IMR-90 (cell line): ENCODE measurements around the gene H3-3A. TPM values are rescaled to one million over a fixed set of nuclear protein-coding genes. Genes with fewer than 3 reads are reported as not detected.

Experiments
- ATAC-seq: fragments of 200-7000 bp; cut with Tn5 transposase; 2 replicates; pipeline ENCODE4 v1.9.1; 2020; ENCODE audit warnings: low read depth, mild to moderate bottlenecking, moderate library complexity
- BruUV-seq: library from RNA; stranded (reverse); fragments of 400-500 nt; replicated peaks from 2 replicates; lab custom pipeline; 2021; lab: Mats Ljungman, UMichigan
- CTCF ChIA-PET: fragments of 300-600 bp; formaldehyde crosslinking; extraction: SDS; loops from one replicate; lab custom pipeline; 2021; ENCODE audit warnings: antibody characterized with exemption; lab: Yijun Ruan, JAX
- POLR2A ChIA-PET: fragments of 300-600 bp; sonication (Branson Sonifier 250); formaldehyde crosslinking; loops from one replicate; lab custom pipeline; 2022; ENCODE audit warnings: antibody characterized with exemption; ENCODE audit not compliant: unreplicated experiment; lab: Charles Lee
- DNase-seq: peaks from one replicate; pipeline ENCODE4 v3.0.0; 2013
- H2AFZ ChIP-seq: replicated peaks from 2 replicates; pipeline ENCODE3; 2013; ENCODE audit warnings: low read length, mild to moderate bottlenecking; ENCODE audit not compliant: poor library complexity
- H2AK5ac ChIP-seq: 2 replicates; pipeline ENCODE4 v1.6.1; 2013; ENCODE audit warnings: low read depth, low read length, inconsistent platforms
- H2AK9ac ChIP-seq: replicated peaks from 2 replicates; pipeline ENCODE3; 2013; ENCODE audit warnings: mild to moderate bottlenecking, low read depth, low read length, moderate library complexity; ENCODE audit not compliant: poor library complexity
- H2BK120ac ChIP-seq: 2 replicates; pipeline ENCODE4 v1.6.1; 2013; ENCODE audit warnings: low read depth, low read length, inconsistent platforms
- H2BK15ac ChIP-seq: 3 replicates; pipeline ENCODE4 v1.6.1; 2013; ENCODE audit warnings: low read depth, low read length, inconsistent platforms
- H2BK20ac ChIP-seq: 2 replicates; pipeline ENCODE4 v1.6.1; 2013; ENCODE audit warnings: low read depth, mild to moderate bottlenecking, inconsistent platforms, low read length, moderate library complexity
- H2BK5ac ChIP-seq: 2 replicates; pipeline ENCODE4 v1.6.1; 2013; ENCODE audit warnings: mild to moderate bottlenecking, low read depth, low read length, inconsistent platforms; ENCODE audit not compliant: poor library complexity, severe bottlenecking
- H3K14ac ChIP-seq: replicated peaks from 2 replicates; pipeline ENCODE4 v1.6.1; 2013; ENCODE audit warnings: low read depth, low read length, inconsistent platforms
- H3K18ac ChIP-seq: 2 replicates; pipeline ENCODE4 v1.6.1; 2013; ENCODE audit warnings: low read depth, low read length, control low read depth
- H3K23ac ChIP-seq: 2 replicates; pipeline ENCODE4 v1.6.1; 2013; ENCODE audit warnings: low read depth, low read length, inconsistent platforms
- H3K27ac ChIP-seq: 2 replicates; pipeline ENCODE4 v1.5.1; 2013; ENCODE audit warnings: mild to moderate bottlenecking, control low read depth, low read length; ENCODE audit not compliant: insufficient read depth
- H3K27me3 ChIP-seq: 2 replicates; pipeline ENCODE4 v1.6.1; 2013; ENCODE audit warnings: low read length; ENCODE audit not compliant: control insufficient read depth, insufficient read depth
- H3K36me3 ChIP-seq: 2 replicates; pipeline ENCODE4 v1.6.1; 2013; ENCODE audit warnings: low read length, mixed read lengths; ENCODE audit not compliant: control insufficient read depth, insufficient read depth
- H3K4ac ChIP-seq: 2 replicates; pipeline ENCODE4 v1.6.1; 2013; ENCODE audit warnings: low read depth, low read length, inconsistent platforms
- H3K4me1 ChIP-seq: 2 replicates; pipeline ENCODE4 v1.6.1; 2013; ENCODE audit warnings: low read length, mixed read lengths; ENCODE audit not compliant: control insufficient read depth, insufficient read depth
- H3K4me2 ChIP-seq: 2 replicates; pipeline ENCODE4 v1.6.1; 2013; ENCODE audit warnings: low read depth, mild to moderate bottlenecking, control low read depth, low read length, moderate library complexity
- H3K4me3 ChIP-seq: 2 replicates; pipeline ENCODE4 v1.5.1; 2013; ENCODE audit warnings: low read depth, mild to moderate bottlenecking, control low read depth, low read length, moderate library complexity; ENCODE audit not compliant: insufficient read depth
- H3K56ac ChIP-seq: 2 replicates; pipeline ENCODE4 v1.6.1; 2013; ENCODE audit warnings: low read length, inconsistent platforms; ENCODE audit not compliant: insufficient read depth; ENCODE audit errors: extremely low read depth
- H3K79me1 ChIP-seq, 2 experiments: 2 replicates each; pipeline ENCODE4 v1.6.1; 2013; ENCODE audit warnings: low read length in 2 of 2, inconsistent platforms in 1 of 2, low read depth in 1 of 2
- H3K9ac ChIP-seq: 2 replicates; pipeline ENCODE4 v1.6.1; 2013; ENCODE audit warnings: low read depth, low read length, control low read depth
- H3K9me1 ChIP-seq: 2 replicates; pipeline ENCODE4 v1.6.1; 2013; ENCODE audit warnings: low read length, inconsistent platforms; ENCODE audit not compliant: insufficient read depth
- H3K9me3 ChIP-seq: 2 replicates; pipeline ENCODE4 v1.6.1; 2013; ENCODE audit warnings: low read length; ENCODE audit not compliant: control insufficient read depth, insufficient read depth
- H4K20me1 ChIP-seq: 2 replicates; pipeline ENCODE4 v1.6.1; 2013; ENCODE audit warnings: low read length, inconsistent platforms; ENCODE audit not compliant: insufficient read depth
- H4K5ac ChIP-seq: 2 replicates; pipeline ENCODE4 v1.6.1; 2013; ENCODE audit warnings: mild to moderate bottlenecking, low read depth, low read length, control low read depth
- H4K8ac ChIP-seq, 2 experiments: 2 replicates each; pipeline ENCODE4 v1.6.1; 2013; ENCODE audit warnings: low read depth in 2 of 2, low read length in 2 of 2, control low read depth in 1 of 2, inconsistent platforms in 1 of 2
- H4K91ac ChIP-seq: 2 replicates; pipeline ENCODE4 v1.6.1; 2013; ENCODE audit warnings: low read depth, low read length, inconsistent platforms; ENCODE audit not compliant: insufficient read depth
- CEBPB ChIP-seq: IDR thresholded peaks from 2 replicates; pipeline ENCODE4 v1.6.1; 2012; ENCODE audit warnings: low read depth, low read length, improper control_type of control experiment
- CHD1 ChIP-seq: IDR thresholded peaks from 2 replicates; pipeline ENCODE4 v1.6.1; 2012; ENCODE audit warnings: low read depth, low read length, improper control_type of control experiment
- ELK1 ChIP-seq: fragments of 150-350 bp; IDR thresholded peaks from 2 replicates; pipeline ENCODE4 v1.6.1; 2016; ENCODE audit warnings: low read depth, mild to moderate bottlenecking, low read length, moderate library complexity, borderline replicate concordance
- RFX5 ChIP-seq: IDR thresholded peaks from 2 replicates; pipeline ENCODE4 v1.8.0; 2012; ENCODE audit warnings: low read depth, mild to moderate bottlenecking, low read length, moderate library complexity
- USF2 ChIP-seq: fragments of 150-350 bp; IDR thresholded peaks from 2 replicates; pipeline ENCODE4 v1.6.1; 2017; ENCODE audit warnings: mild to moderate bottlenecking, antibody characterized with exemption, low read length, low read depth
- WGBS, 2 experiments: methylation state at CpG; one replicate each; pipeline versions ENCODE4 v1.1.5 to v1.1.7; 2013; ENCODE audit warnings: missing lambda C conversion rate in 2 of 2; ENCODE audit not compliant: insufficient read length in 1 of 2; ENCODE audit errors: extremely low coverage in 2 of 2; 5-methylcytosine and 5-hydroxymethylcytosine counted together
- dilution Hi-C: fragments of 300-500 bp; cut with HindIII; formaldehyde crosslinking; loops from one replicate; pipeline ENCODE4 v1.14.3; 2018; ENCODE audit warnings: low sequenced_read_pairs; ENCODE audit not compliant: unreplicated experiment
- in situ Hi-C: fragments of 300-500 bp; cut with MboI; formaldehyde crosslinking; loops from 3 replicates; pipeline ENCODE4 v1.14.3; 2019; ENCODE audit warnings: low sequenced_read_pairs, inconsistent platforms, mixed read lengths
- intact Hi-C: fragments of 100-400 bp; cut with micrococcal nuclease; formaldehyde crosslinking; loops from 2 replicates; pipeline ENCODE4 v1.10.0; 2022
- polyA plus RNA-seq, 3 experiments: library from polyadenylated mRNA; depleted of rRNA; stranded (reverse); fragments of >200 nt; gene quantifications; 2 replicates each; pipeline ENCODE4 v1.2.3, GENCODE V29; 2012; ENCODE audit warnings: low replicate concordance in 1 of 3
- total RNA-seq: library from RNA; depleted of rRNA; stranded (reverse); fragments of >200 nt; gene quantifications from 2 replicates; pipeline ENCODE4 v1.2.3, GENCODE V29; 2012

H3-3A gene
- total and polyA plus RNA-seq, 2 of the 4 experiments (the other 2 are of a cell fraction) = 188 to 256 TPM

- no peak overlapping the region for H2BK5ac ChIP-seq
- BruUV-seq = no TSS peak
- intact Hi-C loops (loop anchor here (5.0 kb wide), 1 partner anchor 138 kb away; no protein-coding TSS in a partner anchor), in situ Hi-C loops (loop anchor here (5.0 kb wide), 1 partner anchor 52 kb away; no protein-coding TSS in a partner anchor), dilution Hi-C loops (no loop called here)
- H4K8ac ChIP-seq = no peak overlapping the region
- no peak overlapping the region for H2BK120ac ChIP-seq
- no peak overlapping the region for H3K14ac ChIP-seq
- H2BK20ac ChIP-seq = no peak overlapping the region
- DNase-seq (no peak), ATAC-seq (no peak)
- no peak overlapping the region for H2AK9ac ChIP-seq
- no peak overlapping the region for H4K91ac ChIP-seq
- H3K4me1 ChIP-seq = no peaks in the 10 kb centered on the region; the same call in 1 of the 2 replicates
- H2AK5ac ChIP-seq = no peak overlapping the region
- peaks cover 0 to 9% of the 10 kb centered on the region in 2 experiments; a peak in 3 of 4 replicates for H3K79me1 ChIP-seq
- H3K27me3 ChIP-seq = no peaks in the 10 kb centered on the region
- H3K56ac ChIP-seq = no peak overlapping the region
- H3K27ac ChIP-seq = no peak overlapping the region
- H4K5ac ChIP-seq = no peak overlapping the region
- 0 out of 2 replicates have a peak, but pooled peaks cover 4% of the 10 kb centered on the region for H3K9me1 ChIP-seq
- no peak overlapping the region for H3K9ac ChIP-seq
- no peaks in the 10 kb centered on the region for H3K36me3 ChIP-seq
- no peak overlapping the region for H3K23ac ChIP-seq
- H3K9me3 ChIP-seq = no peaks in the 10 kb centered on the region
- no CpG with 5 or more reads among the region's 1 CpG for WGBS, 2 experiments
- H2AFZ ChIP-seq = no peak overlapping the region
- ChIA-PET POLR2A (no interaction called here), CTCF (no interaction called here)
- H3K4me3 ChIP-seq = no peak overlapping the region
- H3K4ac ChIP-seq = no peak overlapping the region
- no peak overlapping the region for H2BK15ac ChIP-seq
- no peak for TF ChIP-seq CEBPB
- no peak for TF ChIP-seq ELK1
- no peak for TF ChIP-seq CHD1
- TF ChIP-seq RFX5 = no peak
- TF ChIP-seq USF2 = no peak
- no peak overlapping the region for H3K4me2 ChIP-seq
- peaks cover 21% of the 10 kb centered on the region for H4K20me1 ChIP-seq
- H3K18ac ChIP-seq = no peak overlapping the region
These were observed 2.8 kb upstream of the H3-3A start for GRCh38 chr1:226059709-226060108.
